NCI-H1436 treated with DMSO at 0.1 percent for 48 hours (cell line): ENCODE results near the gene REV3L.
"Not testable (repeated sequence)": the region's sequence is repeated elsewhere in the genome, so short reads cannot be mapped to it uniquely, and the experiment has no call there.

ENCODE experiments used
- DNase-seq: peaks from one replicate; lab custom pipeline; 2025; lab: John Stamatoyannopoulos, UW

The REV3L gene

GRCh38 chr6:111482959-111483735 is at the start of gene REV3L:
TSS of gene REV3L (minus strand) at chr6:111483218. CDS start at chr6:111482888, 330 bp downstream.
- DNase-seq = no peak

GRCh38 chr6:111531185-111531584 is 48.2 kb upstream of the REV3L start:
- no peak for DNase-seq

- DNase-seq = no peak
These were observed 47.6 kb upstream of the REV3L start for GRCh38 chr6:111530667-111531066.

GRCh38 chr6:111530218-111530617 is 47.2 kb upstream of the REV3L start:
- DNase-seq = no peak

- no peak for DNase-seq
These were observed 44.3 kb upstream of the REV3L start for GRCh38 chr6:111527367-111527766.

- DNase-seq = no peak
These were observed 41.7 kb upstream of the REV3L start for GRCh38 chr6:111524735-111525134.

GRCh38 chr6:111524252-111524651 is 41.2 kb upstream of the REV3L start:
- DNase-seq = no peak

- DNase-seq = no peak
These were observed 40.6 kb upstream of the REV3L start for GRCh38 chr6:111523484-111524167.

GRCh38 chr6:111522393-111523020 is 39.5 kb upstream of the REV3L start:
- no peak for DNase-seq

- DNase-seq = no peak
These were observed 38.7 kb upstream of the REV3L start for GRCh38 chr6:111521497-111522270.

- no peak for DNase-seq
These were observed 37.5 kb upstream of the REV3L start for GRCh38 chr6:111520524-111520923.

GRCh38 chr6:111517965-111518364 is 34.9 kb upstream of the REV3L start:
- DNase-seq = no peak

- DNase-seq = no peak
These were observed 32.2 kb upstream of the REV3L start for GRCh38 chr6:111515259-111515658.

GRCh38 chr6:111514531-111514930 is 31.5 kb upstream of the REV3L start:
- DNase-seq = not testable (repeated sequence)

- not testable (repeated sequence) for DNase-seq
These were observed 24.2 kb upstream of the REV3L start for GRCh38 chr6:111507219-111507618.

- not testable (repeated sequence) for DNase-seq
These were observed 22.5 kb upstream of the REV3L start for GRCh38 chr6:111505498-111505897.

- DNase-seq = no peak
These were observed 20.6 kb upstream of the REV3L start for GRCh38 chr6:111503660-111504059.

GRCh38 chr6:111503194-111503593 is 20.2 kb upstream of the REV3L start:
- DNase-seq = no peak

- no peak for DNase-seq
These were observed 19.1 kb upstream of the REV3L start for GRCh38 chr6:111502154-111502553.

- DNase-seq = no peak
These were observed 16.3 kb upstream of the REV3L start for GRCh38 chr6:111499269-111499793.

- no peak for DNase-seq
These were observed 12.1 kb upstream of the REV3L start for GRCh38 chr6:111494951-111495635.
